ENCODE results near the gene PRPS1. TPM values are rescaled to one million over a fixed set of nuclear protein-coding genes. Genes with fewer than 3 reads are reported as not detected.
"Not testable (repeated sequence)": the region's sequence is repeated elsewhere in the genome, so short reads cannot be mapped to it uniquely, and the experiment has no call there.

PRPS1 gene
- 10 to 100 TPM; 44.4 to 58.0 (median 48.5) TPM for polyA plus RNA-seq (ENCODE audit: insufficient read length in 4 of 4)

DNA sequence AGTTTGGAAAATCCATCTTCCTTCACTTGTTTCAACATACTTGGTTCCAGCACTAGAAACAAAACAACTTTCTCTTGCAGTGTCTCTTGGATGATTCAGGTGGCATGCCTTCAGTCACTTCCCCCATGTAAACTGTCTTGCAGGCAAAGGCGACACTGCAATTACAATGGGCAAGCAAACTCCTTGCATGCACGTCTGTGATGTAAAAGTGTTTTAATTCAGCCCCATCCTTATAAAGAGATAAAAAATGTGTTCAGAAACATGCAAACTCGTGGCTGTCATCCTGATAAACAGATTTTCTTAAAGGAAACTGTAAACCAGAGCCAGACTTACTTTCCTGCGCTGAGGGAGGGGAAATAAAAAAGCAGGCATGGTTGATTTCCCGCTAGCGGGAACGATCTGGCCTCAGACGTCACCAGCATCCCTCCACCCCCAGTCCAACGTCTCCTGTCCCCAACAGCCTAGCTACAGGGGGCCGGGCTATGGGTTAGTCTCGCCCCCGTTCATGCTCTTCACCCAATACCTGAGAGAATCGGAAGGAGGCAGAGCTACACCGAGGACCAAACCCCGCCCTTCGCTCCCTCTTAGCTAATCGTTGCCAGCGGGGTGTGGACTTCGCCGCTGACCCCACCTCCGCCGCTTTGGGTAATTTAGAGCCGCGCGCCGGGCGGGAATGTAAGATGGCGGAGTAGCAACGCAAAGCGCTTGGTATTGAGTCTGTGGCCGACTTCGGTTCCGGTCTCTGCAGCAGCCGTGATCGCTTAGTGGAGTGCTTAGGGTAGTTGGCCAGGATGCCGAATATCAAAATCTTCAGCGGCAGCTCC lies at the start of gene PRPS1:
TSS of gene PRPS1 (plus strand) at position 673 of the 824 bp plus-strand sequence. CDS start at position 792, 119 bp downstream.
- peak; percentile 74 to 89 (median 78) for DNase-seq (ENCODE audit: low read depth in 4 of 4, low spot score in 3 of 4)

DNA sequence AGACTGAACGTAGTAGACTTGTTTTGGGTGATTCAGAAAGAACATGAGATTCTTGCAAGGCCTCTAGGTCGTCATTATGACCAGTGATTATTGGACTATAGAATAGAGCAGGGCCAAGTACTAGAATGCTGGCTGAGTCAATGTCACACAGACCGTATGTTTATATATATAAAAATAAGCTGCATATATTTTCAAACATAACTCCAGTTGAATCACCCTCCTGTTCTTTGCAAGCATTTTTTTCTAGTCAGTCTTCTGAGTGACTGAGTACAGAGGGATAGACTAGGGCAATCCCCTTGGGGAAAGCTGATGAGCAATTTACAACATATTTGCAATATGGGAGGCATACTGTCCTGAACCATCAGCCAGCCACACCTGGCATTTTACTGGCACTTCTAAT lies 48.4 kb upstream of the PRPS1 start:
- DNase-seq (ENCODE audit: low read depth in 4 of 4, low spot score in 3 of 4) = no peak

GRCh38 chrX:107581923-107582322 lies 46.4 kb upstream of the PRPS1 start:
- DNase-seq (ENCODE audit: low read depth in 4 of 4, low spot score in 3 of 4) = no peak

- no peak for DNase-seq (ENCODE audit: low read depth in 4 of 4, low spot score in 3 of 4)
Observed at GRCh38 chrX:107589243-107589642, 39.1 kb upstream of the PRPS1 start.

- DNase-seq (ENCODE audit: low read depth in 4 of 4, low spot score in 3 of 4) = no peak
Observed at GRCh38 chrX:107596651-107597050, 31.7 kb upstream of the PRPS1 start.

DNA sequence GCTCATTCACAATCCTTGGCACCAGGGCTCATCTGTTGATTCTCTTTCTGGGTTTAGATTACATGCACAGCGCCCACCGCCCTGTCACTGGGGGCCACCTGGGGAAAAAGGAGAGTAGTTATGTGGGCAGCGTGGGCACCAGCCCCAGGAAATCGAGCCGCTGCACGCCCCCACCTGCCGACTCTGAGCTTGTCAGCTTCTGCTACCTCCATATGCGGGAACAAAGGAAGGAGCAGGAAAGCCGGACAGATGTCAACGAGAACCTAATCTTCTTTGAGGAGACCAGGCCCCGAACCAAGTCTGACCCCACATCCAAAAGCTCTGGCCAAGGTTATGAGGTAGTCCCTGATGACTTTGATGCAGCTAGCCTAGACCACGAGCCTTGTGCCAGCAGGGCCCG lies 31.0 kb upstream of the PRPS1 start:
- no peak for DNase-seq (ENCODE audit: low read depth in 4 of 4, low spot score in 3 of 4)

DNA sequence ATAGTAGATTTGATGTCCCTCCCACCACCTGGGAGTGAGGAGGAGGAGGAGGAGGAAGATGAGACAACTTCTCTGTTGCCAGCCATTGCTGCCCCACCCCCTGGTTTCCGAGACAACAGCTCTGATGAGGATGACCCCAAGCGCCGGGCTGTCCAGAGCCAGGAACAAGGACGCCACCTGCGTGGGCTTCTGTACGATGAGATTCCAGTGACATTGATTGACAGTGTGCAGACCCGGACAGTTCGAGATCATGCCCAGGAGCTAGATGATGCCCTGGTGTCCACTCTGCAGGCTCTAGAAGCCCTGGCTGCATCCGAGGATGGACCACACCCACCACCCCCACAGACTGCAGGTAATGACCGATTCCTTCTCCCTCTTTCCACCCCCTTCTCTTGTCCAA lies 30.5 kb upstream of the PRPS1 start:
- no peak for DNase-seq (ENCODE audit: low read depth in 4 of 4, low spot score in 3 of 4)

DNA sequence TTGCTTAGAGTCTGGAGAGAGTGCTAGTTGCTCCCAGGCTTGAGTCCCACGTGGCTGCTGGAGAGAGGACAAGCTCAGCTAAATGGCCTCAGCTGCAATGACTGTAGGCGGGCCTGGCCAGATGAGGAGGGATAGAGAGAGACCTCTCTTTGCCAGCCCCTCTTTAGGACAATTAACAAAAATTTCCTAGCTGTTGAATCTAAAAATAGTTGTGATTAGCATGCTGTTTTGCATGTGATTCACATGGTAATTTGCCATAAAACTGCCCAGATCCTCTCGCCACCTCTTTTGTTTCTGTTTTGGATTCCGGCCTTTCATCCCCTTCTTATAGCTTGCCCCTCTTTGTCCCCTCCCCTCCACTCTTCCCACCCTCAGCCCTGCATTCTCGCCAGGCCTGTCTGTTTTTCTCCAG lies 28.9 kb upstream of the PRPS1 start:
- DNase-seq (ENCODE audit: low read depth in 4 of 4, low spot score in 3 of 4) = no peak

DNA sequence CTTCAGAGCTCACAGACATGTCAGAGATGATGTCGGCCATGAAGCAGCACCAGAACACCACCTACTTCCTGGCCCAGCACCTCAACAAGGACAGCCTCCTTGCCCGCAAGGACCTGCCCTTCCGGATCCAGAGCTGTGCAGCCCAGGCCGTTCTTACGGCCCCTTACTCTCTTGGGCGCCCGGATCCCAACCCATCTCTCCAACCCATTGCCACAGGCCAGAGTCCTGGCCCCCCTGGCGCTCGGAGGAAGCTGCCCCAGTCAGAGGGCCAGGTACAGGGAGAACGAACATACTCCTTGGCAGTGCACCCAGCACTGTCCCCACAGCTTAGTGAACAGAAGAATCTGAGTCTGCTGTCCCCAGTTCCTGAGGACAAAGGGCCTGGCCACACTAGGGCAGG lies 27.9 kb upstream of the PRPS1 start:
- DNase-seq (ENCODE audit: low read depth in 4 of 4, low spot score in 3 of 4) = no peak

- no peak for DNase-seq (ENCODE audit: low read depth in 4 of 4, low spot score in 3 of 4)
Observed at GRCh38 chrX:107601326-107601725, 27.0 kb upstream of the PRPS1 start.

DNA sequence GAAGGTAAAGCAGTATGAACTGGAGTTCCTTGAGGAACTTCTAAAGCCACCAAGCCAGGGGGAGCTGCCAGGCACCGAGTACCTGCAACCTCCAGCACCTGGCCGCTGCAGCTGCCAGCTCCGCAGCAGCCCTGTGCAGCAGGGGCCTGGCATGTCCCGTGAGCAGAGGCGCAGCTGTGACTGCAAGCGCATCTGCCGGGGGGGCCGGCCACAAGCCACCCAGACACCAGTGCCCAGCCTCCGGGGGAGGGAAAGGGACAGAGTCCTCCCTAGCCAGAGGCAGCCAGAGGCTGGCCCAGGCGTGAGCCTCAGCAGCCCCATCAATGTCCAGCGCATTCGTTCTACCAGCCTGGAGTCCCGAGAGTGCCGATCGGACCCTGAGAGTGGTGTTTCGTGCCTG lies 26.6 kb upstream of the PRPS1 start:
- no peak for DNase-seq (ENCODE audit: low read depth in 4 of 4, low spot score in 3 of 4)

- DNase-seq (ENCODE audit: low read depth in 4 of 4, low spot score in 3 of 4) = no peak
Observed at GRCh38 chrX:107602694-107603239, 25.5 kb upstream of the PRPS1 start.

DNA sequence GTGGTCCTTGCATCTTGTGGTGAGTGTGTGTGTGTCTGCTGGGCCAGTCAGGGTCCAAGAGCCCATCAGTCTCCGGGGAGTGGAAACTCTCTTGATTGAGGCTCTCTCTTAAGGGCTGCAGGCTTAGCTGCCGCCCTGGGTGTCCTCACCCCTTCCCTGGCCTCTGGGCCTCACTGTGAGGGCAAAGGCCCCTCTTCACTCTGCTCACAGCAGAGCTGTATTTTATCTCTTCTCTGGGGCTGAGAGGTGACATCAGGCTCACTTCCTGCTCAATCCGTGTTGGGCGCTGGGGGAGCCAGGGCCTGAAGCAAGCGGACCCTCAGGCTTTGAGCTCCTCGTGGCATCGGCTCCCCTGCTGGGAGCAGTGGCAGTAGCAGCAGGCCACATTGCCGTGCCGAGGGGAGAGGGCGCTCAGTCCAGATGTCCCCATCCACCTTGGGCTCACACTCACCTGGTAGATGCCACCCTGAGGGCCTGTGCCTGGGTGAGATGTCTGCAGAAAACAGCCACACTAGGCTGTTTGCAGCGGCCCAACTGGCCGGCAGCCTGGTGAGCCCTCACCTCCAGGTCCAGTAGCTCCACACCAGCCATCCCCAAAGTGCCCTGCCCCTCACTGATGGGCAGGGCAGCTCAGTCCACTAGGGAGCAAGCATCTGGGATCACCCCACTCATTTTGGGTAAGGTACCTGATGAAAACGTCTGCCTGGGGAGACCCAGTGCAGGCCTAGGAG lies 24.7 kb upstream of the PRPS1 start:
- no peak for DNase-seq (ENCODE audit: low read depth in 4 of 4, low spot score in 3 of 4)

DNA sequence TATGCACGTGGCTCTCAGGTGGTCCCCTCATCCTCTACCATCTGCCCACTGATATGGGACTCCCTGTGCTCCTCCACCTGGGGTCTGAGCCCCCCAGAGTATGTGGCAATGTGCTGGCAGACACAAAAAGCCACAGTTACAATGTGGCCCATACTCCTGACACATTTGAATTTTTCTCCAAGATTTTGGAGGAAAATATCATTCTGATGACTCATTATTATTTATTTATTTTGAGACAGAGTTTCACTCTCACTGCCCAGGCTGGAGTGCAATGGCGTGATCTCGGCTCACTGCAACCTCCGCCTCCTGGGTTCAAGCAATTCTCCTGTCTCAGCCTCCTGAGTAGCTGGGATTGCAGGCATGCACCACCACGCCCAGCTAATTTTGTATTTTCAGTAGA lies 19.2 kb upstream of the PRPS1 start:
- DNase-seq (ENCODE audit: low read depth in 4 of 4, low spot score in 3 of 4) = not testable (repeated sequence)

GRCh38 chrX:107610667-107611066 lies 17.6 kb upstream of the PRPS1 start:
- DNase-seq (ENCODE audit: low read depth in 4 of 4, low spot score in 3 of 4) = no peak

GRCh38 chrX:107619885-107620322 lies 8.4 kb upstream of the PRPS1 start:
- no peak for DNase-seq (ENCODE audit: low read depth in 4 of 4, low spot score in 3 of 4)

- no peak for DNase-seq (ENCODE audit: low read depth in 4 of 4, low spot score in 3 of 4)
Observed at GRCh38 chrX:107624893-107625292, 3.4 kb upstream of the PRPS1 start.

DNA sequence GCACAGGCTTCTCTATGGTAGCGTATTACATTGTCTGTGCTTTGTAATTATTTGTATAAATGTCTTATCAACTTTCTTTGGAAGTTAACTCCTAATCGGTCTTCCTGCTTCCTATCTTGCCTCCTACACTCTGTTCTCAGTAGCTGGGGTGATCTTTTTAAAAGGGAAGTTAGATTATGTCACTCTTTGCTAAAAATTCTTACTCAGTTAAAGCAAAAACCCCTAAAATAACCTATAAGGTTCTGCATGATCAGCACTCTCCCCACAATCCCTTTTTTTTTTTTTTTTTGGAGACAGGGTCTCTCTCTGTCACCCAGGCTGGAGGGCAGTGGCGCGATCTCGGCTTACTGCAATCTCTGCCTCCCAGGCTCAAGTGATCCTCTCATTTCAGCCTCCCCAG lies 2.6 kb upstream of the PRPS1 start:
- DNase-seq (ENCODE audit: low read depth in 4 of 4, low spot score in 3 of 4) = no peak

DNA sequence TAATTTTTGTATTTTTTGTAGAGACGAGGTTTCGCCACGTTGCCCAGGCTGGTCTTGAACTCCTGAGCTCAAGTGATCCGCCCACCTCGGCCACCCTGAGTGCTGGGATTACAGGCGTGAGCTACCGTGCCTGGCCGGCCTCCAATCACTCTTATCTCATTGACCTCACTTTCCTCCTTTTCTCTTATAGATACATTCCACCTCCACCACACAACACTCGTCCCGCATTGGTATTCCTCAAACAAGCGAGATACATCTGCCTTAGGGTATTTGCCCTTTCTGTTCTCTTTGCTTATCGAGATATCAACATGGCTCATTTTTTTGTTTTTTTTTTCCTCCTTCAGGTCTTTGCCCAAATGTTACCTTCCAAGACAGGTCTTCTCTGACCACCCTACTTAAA lies 1.8 kb upstream of the PRPS1 start:
- DNase-seq (ENCODE audit: low read depth in 4 of 4, low spot score in 3 of 4) = no peak

- no peak for DNase-seq (ENCODE audit: low read depth in 4 of 4, low spot score in 3 of 4)
Observed at GRCh38 chrX:107626916-107627315, 1.4 kb upstream of the PRPS1 start.

DNA sequence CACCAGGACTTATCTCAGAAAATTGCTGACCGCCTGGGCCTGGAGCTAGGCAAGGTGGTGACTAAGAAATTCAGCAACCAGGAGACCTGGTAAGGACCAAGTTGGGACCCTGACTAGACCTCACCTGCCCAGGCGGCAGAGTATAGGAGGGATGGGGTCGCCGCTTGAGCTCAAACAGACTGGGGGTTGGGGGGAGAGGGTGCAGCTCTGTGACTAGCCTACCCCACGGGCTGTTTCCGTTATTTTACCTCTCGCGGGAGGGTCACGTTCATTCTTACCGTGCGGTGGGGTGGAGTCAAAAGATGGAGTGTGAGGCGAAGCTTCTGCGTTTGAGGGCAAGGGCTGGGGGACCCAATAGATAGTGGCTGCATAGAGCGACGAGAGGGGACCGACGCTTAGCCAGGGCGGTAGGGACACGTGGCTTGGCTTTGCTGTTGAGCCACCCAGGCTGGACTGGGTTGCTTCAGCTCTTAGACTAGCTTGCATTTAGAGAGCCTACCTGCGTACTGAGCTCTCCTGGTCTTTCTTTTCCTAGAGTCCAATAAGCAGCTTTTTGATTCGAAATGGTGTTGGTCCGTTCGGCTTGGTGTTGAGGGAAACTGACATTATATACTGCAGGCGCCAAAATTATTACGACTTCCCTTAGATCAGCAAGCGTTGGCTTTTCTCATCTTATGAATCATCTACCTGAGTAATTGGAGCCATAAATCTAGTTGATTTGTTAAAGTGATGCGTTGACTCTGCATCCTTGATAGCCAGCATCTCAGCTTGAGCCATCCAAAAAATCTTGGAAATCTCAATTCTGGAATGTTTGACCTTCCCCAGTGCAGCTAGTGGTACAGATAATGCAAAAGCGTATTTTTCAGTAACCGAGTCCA lies 591 bp downstream of the PRPS1 start:
- peak in 2 of 4 donors; percentile 1 to 12 for DNase-seq (ENCODE audit: low read depth in 4 of 4, low spot score in 3 of 4)

Data from left renal pelvis (tissue), 4 donors.